ENCODE results near the gene IRAK3. TPM values are rescaled to one million over a fixed set of nuclear protein-coding genes. Genes with fewer than 3 reads are reported as not detected.

Gene IRAK3
- total RNA-seq, 1 donor, result 21.4 TPM

- DNase-seq (ENCODE audit: low read depth), result peak; percentile 84
- no peak for TF ChIP-seq CTCF (IDR thresholded peaks at IDR 0.05; ENCODE audit: insufficient read depth, low read length)
- H3K4me3 ChIP-seq (ENCODE audit: low read depth, low read length), result no peak overlapping the region
Observed at GRCh38 chr12:66241061-66242043, 52.3 kb downstream of the IRAK3 start.

- no peak overlapping the region for H3K4me3 ChIP-seq (ENCODE audit: low read depth, low read length)
- DNase-seq (ENCODE audit: low read depth), result no peak
- TF ChIP-seq CTCF (IDR thresholded peaks at IDR 0.05; ENCODE audit: insufficient read depth, low read length), result no peak
Observed at GRCh38 chr12:66242311-66242710, 53.3 kb downstream of the IRAK3 start.

GRCh38 chr12:66243911-66244310, 54.9 kb downstream of the IRAK3 start:
- DNase-seq (ENCODE audit: low read depth), result no peak

GRCh38 chr12:66244446-66244845, 55.4 kb downstream of the IRAK3 start:
- no peak overlapping the region for H3K4me3 ChIP-seq (ENCODE audit: low read depth, low read length)
- no peak for DNase-seq (ENCODE audit: low read depth)
- no peak for TF ChIP-seq CTCF (IDR thresholded peaks at IDR 0.05; ENCODE audit: insufficient read depth, low read length)

More at GRCh38 chr12:66243911-66244310, 54.9 kb downstream of the IRAK3 start:
- H3K4me3 ChIP-seq (ENCODE audit: low read depth, low read length), result no peak overlapping the region
- no peak for TF ChIP-seq CTCF (IDR thresholded peaks at IDR 0.05; ENCODE audit: insufficient read depth, low read length)

- DNase-seq (ENCODE audit: low read depth), result peak; percentile 8
- no peak overlapping the region for H3K4me3 ChIP-seq (ENCODE audit: low read depth, low read length)
- TF ChIP-seq CTCF (IDR thresholded peaks at IDR 0.05; ENCODE audit: insufficient read depth, low read length), result no peak
Observed at GRCh38 chr12:66247741-66248140, 58.7 kb downstream of the IRAK3 start.

GRCh38 chr12:66251049-66251448, 62.0 kb downstream of the IRAK3 start:
- no peak for TF ChIP-seq CTCF (IDR thresholded peaks at IDR 0.05; ENCODE audit: insufficient read depth, low read length)
- no peak overlapping the region for H3K4me3 ChIP-seq (ENCODE audit: low read depth, low read length)

More at GRCh38 chr12:66251049-66251448, 62.0 kb downstream of the IRAK3 start:
- no peak for DNase-seq (ENCODE audit: low read depth)
